WI38 (cell line): ENCODE data around the gene STOML3.
A peak's percentile ranks its signal among the peaks of the same experiment; 100 is the strongest.
"Not testable (repeated sequence)": the region's sequence is repeated elsewhere in the genome, so short reads cannot be mapped to it uniquely, and the experiment has no call there.

ENCODE experiments used
- H3K4me3 ChIP-seq: 2 replicates; pipeline ENCODE4 v1.5.1; 2011; ENCODE audit warnings: low read depth, mild to moderate bottlenecking, control low read depth, low read length
- TF ChIP-seq, protein P1 (sequence below): IDR thresholded peaks from 2 replicates; pipeline ENCODE4 v1.5.1; 2012; ENCODE audit warnings: low read depth, mild to moderate bottlenecking, control low read depth, low read length

STOML3 gene

DNA sequence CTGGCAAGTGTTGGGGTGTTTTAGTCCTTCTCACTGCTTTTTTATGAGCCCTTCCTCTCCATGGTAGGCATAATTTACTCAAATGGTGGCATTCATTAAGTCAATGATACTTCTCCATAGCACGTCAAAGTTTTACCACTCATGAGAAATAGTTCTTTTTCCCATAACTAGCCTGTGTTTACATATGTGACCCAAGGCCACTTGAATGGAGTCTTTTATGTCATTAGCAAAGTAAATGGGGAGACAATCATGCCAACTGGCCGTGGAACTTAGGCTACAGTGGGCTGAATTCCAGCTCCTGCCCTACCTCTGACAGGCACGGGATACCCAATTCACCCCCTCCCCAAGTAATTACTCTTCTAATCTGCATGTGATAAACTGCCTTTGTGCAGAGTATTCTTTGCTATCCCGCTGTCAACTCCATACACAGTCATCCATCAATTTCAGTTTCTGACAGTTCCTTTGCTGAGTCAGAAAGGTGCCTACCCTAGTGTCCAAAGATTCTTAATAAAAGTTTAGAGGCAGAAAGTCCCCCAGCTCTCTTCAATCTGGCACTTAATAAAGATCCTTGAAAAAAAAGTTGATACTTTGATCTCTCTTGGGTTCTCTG, 30.3 kb upstream of the STOML3 start:
- H3K4me3 ChIP-seq = no peak overlapping the region
- TF ChIP-seq, protein P1, sequence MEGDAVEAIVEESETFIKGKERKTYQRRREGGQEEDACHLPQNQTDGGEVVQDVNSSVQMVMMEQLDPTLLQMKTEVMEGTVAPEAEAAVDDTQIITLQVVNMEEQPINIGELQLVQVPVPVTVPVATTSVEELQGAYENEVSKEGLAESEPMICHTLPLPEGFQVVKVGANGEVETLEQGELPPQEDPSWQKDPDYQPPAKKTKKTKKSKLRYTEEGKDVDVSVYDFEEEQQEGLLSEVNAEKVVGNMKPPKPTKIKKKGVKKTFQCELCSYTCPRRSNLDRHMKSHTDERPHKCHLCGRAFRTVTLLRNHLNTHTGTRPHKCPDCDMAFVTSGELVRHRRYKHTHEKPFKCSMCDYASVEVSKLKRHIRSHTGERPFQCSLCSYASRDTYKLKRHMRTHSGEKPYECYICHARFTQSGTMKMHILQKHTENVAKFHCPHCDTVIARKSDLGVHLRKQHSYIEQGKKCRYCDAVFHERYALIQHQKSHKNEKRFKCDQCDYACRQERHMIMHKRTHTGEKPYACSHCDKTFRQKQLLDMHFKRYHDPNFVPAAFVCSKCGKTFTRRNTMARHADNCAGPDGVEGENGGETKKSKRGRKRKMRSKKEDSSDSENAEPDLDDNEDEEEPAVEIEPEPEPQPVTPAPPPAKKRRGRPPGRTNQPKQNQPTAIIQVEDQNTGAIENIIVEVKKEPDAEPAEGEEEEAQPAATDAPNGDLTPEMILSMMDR = no peak

DNA sequence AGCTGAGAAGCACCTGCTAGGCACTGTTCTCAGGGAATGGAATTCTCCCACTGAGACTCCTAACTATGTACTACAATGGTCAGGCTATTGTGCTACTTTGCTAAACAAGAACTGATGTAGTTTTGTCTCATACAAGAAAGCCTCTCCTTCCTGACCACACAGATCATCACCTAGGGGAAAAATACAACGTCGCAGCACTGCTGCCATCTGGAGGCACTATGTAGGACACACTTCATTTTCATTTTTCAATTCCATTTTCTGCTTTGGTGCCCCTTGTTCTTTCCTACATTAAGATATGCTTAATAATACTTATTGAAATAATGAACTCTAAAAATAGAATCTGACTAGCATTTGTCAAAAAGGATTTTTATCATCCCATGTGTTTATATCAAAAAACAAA, 26.2 kb upstream of the STOML3 start:
- no peak overlapping the region for H3K4me3 ChIP-seq
- TF ChIP-seq, protein P1 = peak; percentile 26; the same call in 1 of the 2 replicates

DNA sequence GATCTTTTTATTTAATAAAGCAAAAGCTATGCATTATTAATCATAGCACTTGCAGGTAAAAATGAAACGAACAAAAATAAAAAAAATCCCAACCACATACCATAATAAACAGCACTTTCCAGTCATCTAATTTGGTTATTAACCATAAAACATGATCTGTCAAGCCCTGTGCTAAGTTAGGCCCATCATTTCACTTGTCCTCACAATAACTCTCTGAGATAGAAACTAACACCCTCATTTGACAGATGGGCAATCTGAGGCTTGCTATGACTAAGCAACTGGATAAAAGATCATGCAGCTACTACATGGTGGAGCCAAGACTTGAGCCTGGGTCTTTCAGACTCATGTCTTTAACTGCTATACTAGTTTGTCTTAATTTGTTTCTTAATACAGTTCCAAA, 25.5 kb upstream of the STOML3 start:
- TF ChIP-seq, protein P1 = no peak
- no peak overlapping the region for H3K4me3 ChIP-seq

DNA sequence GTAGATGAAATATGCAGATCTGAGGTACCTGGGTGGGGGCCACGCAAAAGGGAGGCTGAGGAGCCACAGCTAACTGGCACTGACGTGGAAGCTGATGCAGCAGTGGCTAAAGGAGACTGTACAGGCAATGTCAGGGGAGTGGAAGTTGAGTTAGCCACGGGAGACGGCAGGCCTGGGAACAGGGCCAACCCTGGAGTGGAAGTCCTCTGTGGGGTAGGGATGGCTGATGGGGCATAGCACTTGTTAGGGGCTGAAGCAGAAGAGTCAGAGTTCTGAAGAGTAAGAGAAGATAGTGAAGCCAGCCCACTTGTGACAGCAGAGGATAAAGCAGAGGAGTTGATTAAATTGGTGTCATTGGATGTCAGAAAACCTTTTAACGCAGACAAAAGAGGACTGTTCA, 22.8 kb upstream of the STOML3 start:
- TF ChIP-seq, protein P1 = no peak
- H3K4me3 ChIP-seq = no peak overlapping the region

DNA sequence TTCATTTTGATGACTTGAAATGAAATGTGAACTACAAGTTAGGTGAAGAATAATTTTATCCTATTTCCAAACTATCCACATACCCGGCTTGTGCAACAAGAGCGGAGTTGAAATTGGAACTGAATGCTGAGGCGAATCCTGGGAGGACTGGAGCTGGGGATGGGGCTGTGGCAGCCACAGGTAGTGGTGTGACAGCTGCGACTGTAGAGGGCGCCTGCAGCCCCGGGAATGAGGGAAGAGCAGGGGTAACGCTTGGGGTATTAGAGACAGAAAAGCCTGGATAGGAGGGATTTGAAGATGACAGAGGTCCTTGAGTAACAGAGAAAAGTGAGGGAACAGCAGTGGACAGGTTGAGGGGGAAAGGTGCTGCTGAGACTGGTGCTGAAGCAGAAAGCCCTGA, 22.0 kb upstream of the STOML3 start:
- no peak overlapping the region for H3K4me3 ChIP-seq
- TF ChIP-seq, protein P1 = no peak

DNA sequence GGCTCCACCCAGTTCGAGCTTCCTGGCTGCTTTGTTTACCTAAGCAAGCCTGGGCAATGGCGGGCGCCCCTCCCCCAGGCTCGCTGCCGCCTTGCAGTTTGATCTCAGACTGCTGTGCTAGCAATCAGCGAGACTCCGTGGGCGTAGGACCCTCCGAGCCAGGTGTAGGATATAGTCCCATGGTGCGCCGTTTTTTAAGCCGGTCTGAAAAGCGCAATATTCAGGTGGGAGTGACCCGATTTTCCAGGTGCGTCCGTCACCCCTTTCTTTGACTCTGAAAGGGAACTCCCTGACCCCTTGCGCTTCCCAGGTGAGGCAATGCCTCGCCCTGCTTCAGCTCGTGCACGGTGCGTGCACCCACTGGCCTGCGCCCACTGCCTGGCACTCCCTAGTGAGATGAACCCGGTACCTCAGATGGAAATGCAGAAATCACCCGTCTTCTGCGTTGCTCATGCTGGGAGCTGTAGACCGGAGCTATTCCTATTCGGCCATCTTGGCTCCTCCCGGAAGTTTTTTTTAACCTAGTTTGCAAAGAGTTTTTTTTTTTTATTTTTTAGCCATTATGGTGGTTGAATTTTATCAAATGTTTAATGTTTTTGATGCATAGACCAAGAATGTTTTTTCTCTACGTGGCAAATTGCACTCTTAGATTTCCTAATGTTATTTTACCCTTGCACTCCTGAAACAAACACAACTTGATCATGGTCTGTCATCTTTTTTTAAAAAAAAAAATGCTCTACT, 15.9 kb upstream of the STOML3 start:
- H3K4me3 ChIP-seq = not testable (repeated sequence)

DNA sequence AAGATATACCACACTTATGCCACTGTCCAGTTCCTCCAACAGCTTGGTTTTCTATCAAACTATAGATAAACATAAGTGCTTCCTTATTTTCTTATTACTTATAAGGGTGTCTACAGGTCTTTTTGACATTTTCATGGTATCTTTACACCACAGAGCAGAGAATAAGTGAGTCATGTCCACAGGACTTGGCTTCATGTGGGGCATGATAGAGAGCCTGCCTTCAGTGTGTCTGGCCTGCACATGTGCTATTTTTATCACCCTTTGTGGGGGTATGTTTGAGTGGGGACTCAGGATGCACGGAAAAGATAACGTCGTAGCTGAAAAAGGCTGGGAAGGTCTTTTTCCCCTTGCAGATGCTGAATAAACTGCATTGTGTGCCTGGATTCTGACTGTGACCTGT, 8.1 kb upstream of the STOML3 start:
- H3K4me3 ChIP-seq = no peak overlapping the region
- TF ChIP-seq, protein P1 = no peak

DNA sequence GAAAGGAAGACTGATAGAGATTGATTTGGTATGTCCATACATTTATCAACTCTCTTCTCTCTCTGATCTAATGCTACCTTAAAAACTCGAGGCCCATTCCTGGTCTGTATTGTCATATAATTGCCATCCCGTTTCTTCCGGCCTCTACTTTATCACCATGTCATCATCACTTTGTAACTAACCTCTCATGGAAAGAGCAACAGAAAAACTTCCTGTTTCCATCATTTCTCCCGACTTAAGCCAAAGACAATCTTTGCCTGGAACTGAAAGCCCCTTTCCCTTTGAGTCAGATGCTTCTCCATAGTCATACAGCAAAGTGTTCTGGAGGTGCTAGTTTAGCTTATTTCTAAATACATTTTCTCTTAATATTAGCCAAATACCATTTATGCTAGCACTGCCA, 2.8 kb upstream of the STOML3 start:
- H3K4me3 ChIP-seq = no peak overlapping the region
- TF ChIP-seq, protein P1 = no peak
